HG03066 (cell line): ENCODE data around the gene HS3ST3A1.
"Not testable (repeated sequence)": the region's sequence is repeated elsewhere in the genome, so short reads cannot be mapped to it uniquely, and the experiment has no call there.

ENCODE experiments used
- ATAC-seq: cut with Tn5 transposase; IDR thresholded peaks from one replicate; pipeline ENCODE4 v1.9.1; 2021; ENCODE audit warnings: low read depth; ENCODE audit not compliant: unreplicated experiment

Gene HS3ST3A1

GRCh38 chr17:13498184-13498583 lies 103.5 kb downstream of the HS3ST3A1 start:
- no peak for ATAC-seq

- ATAC-seq, result not testable (repeated sequence)
Measured at GRCh38 chr17:13496553-13497056, 105.1 kb downstream of the HS3ST3A1 start.

DNA sequence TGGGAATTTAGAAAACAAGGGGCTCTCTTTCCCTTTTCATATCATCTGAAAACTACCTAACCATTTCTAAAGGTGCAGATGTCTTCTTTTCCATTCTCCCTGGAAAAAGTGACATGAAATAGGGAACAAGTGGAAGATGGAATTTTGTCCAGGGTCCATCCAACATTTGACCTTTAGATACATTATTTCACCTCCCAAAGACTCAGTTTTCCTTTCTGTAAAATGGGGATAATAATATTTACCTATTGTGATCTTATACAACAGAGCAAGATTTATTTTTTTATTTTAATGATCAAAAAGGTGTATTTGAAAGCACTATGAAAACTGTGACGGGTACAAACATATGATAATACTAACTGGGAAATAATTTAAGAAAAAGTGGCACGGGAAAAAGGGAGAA lies 106.3 kb downstream of the HS3ST3A1 start:
- no peak for ATAC-seq

DNA sequence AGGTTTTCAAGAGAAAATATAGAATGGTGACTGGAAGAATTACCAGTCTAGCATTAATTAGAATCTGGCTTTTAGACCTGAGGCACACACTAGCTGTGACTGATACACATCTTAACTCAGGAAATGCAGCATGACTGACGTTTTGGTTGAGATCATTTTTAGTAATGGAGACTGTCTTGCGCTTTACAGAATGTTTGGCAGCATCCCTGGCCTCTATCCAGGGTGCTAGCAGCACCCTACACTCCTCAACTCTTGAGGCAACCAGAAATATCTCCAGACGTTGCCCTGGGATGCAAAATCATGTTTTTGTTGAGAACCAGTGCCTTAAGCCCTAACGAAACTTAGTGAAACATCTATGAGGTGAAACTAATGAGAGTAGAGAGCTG lies 109.0 kb downstream of the HS3ST3A1 start:
- ATAC-seq, result no peak

DNA sequence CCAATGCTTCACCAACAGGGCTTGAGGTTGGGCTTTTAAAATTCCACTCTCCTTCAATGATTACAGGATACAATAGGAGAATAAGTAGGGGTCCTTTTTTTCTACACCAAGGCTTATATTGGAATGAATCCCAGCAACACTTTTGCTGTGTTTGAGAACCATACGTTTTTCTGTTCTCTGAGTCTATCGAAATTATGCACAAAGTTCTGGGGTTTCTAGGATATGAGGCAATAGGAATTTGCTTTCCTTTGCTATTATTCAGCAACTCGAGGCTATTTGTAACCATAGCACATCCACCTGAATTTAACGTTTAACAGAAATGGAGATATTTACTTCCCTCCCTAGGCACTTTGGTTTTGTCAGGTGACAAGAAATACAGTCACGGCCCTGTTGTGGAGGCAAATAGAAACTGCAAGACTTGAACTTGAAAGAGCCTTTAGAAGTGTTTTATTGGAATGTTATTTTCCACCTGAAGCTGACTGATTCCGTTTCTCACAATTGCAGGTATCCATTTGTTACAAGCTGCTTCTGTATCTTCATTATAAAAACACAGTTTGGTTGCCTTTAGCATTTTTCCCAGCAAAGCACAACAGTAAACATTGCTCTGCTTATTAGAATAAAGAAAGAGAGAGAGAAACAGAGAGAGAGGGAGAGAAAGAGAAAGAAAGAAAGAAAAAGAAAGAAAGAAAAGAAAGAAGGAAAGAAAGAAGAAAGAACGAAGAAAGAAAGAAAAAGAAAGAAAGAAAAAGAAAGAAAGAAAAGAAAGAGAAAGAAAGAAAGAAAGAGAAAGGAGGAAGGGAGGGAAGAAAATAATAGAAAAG lies 109.6 kb downstream of the HS3ST3A1 start:
- ATAC-seq, result no peak

- ATAC-seq, result no peak
Measured at GRCh38 chr17:13491491-13491890, 110.2 kb downstream of the HS3ST3A1 start.

DNA sequence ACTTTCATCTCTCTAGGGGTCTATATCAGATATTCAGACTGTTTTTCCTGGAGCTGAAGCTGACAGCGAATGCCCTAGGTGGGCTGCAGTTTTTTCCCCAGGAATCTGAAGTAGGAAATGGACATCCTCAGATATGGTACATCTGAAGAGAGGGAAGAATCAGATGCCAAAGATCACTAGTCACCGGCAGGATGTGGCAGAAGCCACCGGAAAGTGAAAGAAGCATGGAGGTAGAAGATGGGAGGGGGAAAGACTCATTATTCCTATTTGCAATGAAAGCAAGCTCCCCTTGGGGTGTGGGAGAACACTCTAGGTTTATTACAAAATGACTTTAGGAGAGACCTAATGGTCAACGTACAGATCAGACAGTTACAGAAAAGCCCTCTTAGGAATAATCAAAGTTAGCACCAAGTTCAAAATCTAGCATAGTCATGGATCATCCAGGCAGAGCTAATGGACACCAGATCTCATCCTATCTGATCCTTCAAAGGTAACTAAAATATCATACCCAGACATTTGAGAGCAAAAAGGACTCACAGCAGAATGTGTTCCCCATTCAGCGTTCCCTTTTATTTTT lies 110.7 kb downstream of the HS3ST3A1 start:
- no peak for ATAC-seq

- ATAC-seq, result no peak
Measured at GRCh38 chr17:13490427-13490826, 111.3 kb downstream of the HS3ST3A1 start.

DNA sequence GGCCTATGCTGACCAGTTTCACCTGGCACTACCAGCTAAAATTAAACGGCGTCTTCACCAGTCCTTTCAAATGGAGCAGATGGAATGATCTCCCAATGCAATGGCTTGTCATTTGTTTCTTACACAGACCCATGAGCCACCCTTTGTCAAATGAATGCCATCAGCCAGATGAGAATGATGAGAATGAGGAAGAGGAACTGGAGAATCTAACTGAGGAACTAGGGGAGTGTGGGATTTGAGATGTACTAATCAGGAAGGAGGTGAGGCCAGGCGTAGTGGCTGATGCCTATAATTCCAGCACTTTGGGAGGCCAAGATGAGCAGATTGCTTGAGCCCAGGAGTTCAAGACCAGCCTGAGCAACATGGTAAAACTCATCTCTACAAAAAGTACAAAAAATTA lies 116.4 kb downstream of the HS3ST3A1 start:
- no peak for ATAC-seq

- no peak for ATAC-seq
Measured at GRCh38 chr17:13484020-13484419, 117.7 kb downstream of the HS3ST3A1 start.

DNA sequence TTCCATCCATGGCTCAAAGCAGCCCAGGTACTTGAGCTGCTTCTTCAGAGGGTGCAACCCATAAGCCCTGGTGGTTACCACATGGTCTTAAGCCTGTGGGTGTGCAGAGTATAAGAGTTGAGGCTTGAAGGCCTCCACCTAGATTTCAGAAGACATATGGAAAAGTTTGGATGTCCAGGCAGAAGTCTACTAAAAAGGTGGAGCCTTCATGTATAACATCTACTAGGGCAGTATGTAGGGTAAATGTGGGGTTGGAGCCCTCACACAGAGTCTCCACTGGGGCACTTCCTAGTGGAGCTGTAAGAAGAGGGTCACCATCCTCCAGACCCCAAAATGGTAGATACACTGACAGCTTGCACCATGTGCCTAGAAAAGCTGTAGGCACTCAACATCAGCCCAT lies 120.9 kb downstream of the HS3ST3A1 start:
- ATAC-seq, result no peak

- no peak for ATAC-seq
Measured at GRCh38 chr17:13478326-13478830, 123.4 kb downstream of the HS3ST3A1 start.

- no peak for ATAC-seq
Measured at GRCh38 chr17:13477180-13477611, 124.5 kb downstream of the HS3ST3A1 start.

DNA sequence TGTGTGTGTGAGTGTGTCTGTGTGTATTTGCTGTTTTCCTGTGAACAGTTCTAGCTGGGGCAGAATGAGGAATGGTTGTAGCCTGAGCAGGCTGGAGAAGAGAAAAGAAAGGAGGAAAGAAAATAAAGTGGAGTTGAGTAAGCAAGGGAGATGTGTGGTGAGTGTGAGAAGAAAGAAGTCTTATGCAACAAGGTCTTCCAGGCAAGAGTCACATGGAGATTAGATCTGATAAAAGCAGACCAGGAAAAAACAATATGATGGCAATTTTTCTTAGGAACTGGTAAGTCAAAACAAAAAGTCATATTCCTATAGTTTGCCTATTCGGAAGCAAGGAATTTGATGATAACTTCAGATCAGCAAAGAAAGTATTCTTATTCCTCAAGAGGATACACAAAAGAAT lies 125.0 kb downstream of the HS3ST3A1 start:
- no peak for ATAC-seq

- no peak for ATAC-seq
Measured at GRCh38 chr17:13475574-13476223, 126.0 kb downstream of the HS3ST3A1 start.

DNA sequence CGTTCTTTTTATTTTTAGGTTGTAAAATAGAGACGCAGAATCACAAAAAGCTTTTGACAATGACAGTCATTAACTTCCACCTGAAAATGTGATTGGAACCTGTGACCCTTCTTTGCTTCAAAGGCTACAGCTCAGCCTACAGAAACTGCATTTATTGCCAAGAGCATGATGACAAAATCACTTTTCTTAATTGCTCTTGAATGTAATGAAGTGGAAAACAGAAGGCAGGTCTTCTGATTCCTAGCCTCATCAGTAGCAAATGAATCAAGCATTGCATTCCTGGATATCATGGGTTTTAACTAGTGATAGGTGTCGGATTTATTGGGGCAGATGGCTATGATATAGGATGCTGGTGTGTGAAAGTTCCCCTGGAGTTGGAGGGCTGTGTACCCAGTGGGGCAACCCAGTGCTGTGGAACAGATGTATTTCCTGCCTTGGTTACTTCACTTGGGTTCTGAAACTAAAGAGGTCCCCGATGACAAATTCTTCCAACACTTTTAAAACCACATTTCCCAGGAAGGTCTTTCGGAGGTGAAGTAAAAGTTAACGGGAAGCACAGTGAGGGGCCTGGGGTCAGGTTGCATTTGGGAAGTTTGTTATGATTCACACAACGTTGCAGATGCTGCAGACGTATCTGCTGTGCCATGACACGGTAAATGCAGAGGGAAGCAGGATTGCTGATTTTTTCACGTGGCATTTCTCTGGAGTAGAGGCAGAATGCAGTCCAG lies 127.5 kb downstream of the HS3ST3A1 start:
- ATAC-seq, result no peak

GRCh38 chr17:13465678-13466077 lies 136.1 kb downstream of the HS3ST3A1 start:
- ATAC-seq, result no peak

- no peak for ATAC-seq
Measured at GRCh38 chr17:13462673-13463124, 139.0 kb downstream of the HS3ST3A1 start.

GRCh38 chr17:13462146-13462545 lies 139.6 kb downstream of the HS3ST3A1 start:
- ATAC-seq, result no peak

DNA sequence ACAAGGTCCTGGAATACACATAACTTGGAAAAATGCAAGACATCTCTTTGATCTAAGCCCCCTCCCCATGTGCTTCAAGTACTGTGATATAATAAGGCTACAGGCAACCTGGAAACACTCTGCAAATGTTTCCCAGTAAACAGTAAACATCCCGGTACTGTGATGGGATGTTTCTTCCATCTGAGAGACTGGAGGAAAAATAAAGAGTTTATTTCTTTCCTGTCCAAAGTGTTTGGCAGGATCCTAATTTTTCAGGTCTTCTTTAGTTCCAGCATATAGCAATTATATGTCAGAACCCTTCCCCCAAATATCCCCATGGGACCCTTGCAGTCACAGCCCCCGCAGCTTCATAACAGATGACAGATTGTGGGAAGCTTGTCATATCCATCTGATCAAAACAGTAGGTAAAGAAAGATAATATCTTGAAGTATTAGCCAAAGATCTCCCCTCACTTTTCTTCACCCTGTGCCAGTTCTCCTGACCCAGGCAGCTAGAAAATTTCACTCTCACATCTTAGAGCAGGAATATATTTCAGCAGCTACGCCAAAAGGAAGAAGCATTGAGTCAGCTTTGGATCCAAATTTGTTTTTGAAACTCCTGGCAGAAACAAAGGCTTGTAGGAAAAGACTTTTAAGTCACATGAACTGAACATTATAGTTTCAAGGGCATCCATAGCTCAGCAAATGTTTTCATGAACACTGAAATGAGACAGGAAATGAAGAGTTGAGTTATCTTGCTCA lies 141.3 kb downstream of the HS3ST3A1 start:
- no peak for ATAC-seq
